MCF 10A (cell line): ENCODE results near the gene HOXA4. TPM values are rescaled to one million over a fixed set of nuclear protein-coding genes. Genes with fewer than 3 reads are reported as not detected.
A peak's percentile ranks its signal among the peaks of the same experiment; 100 is the strongest.

ENCODE experiments used
- BruUV-seq: library from RNA; stranded (reverse); fragments of 400-500 nt; replicated peaks from 2 replicates; lab custom pipeline; 2021; lab: Mats Ljungman, UMichigan
- CTCF ChIA-PET: fragments of 300-600 bp; sonication (Branson Sonifier 250); formaldehyde crosslinking; extraction: SDS; loops from one replicate; lab custom pipeline; 2021; ENCODE audit warnings: antibody characterized with exemption, inconsistent platforms; lab: Yijun Ruan, JAX
- POLR2A ChIA-PET: fragments of 300-600, 350-650 bp; sonication (Branson Sonifier 250); formaldehyde crosslinking; extraction: SDS; loops from one replicate; lab custom pipeline; 2020; ENCODE audit warnings: antibody characterized with exemption, inconsistent platforms; lab: Yijun Ruan, JAX
- DNase-seq: peaks from one replicate; pipeline ENCODE4 v3.0.0-alpha.2; 2018; ENCODE audit not compliant: unreplicated experiment
- H3K27ac Mint-ChIP-seq: one replicate; pipeline ENCODE4 v1.8.0; 2022; ENCODE audit warnings: mild to moderate bottlenecking, low read depth, mixed read lengths; ENCODE audit not compliant: unreplicated experiment
- H3K27me3 Mint-ChIP-seq: one replicate; pipeline ENCODE4 v1.8.0; 2022; ENCODE audit warnings: mixed read lengths; ENCODE audit not compliant: insufficient read depth, unreplicated experiment
- H3K36me3 Mint-ChIP-seq: one replicate; pipeline ENCODE4 v1.8.0; 2022; ENCODE audit warnings: mild to moderate bottlenecking, moderate library complexity, mixed read lengths; ENCODE audit not compliant: insufficient read depth, unreplicated experiment
- H3K4me1 Mint-ChIP-seq: one replicate; pipeline ENCODE4 v1.8.0; 2022; ENCODE audit warnings: mixed read lengths; ENCODE audit not compliant: insufficient read depth, unreplicated experiment
- H3K4me3 Mint-ChIP-seq: one replicate; pipeline ENCODE4 v1.8.0; 2022; ENCODE audit warnings: mild to moderate bottlenecking, moderate library complexity, mixed read lengths; ENCODE audit not compliant: unreplicated experiment
- H3K9me3 Mint-ChIP-seq: one replicate; pipeline ENCODE4 v1.8.0; 2022; ENCODE audit warnings: mixed read lengths; ENCODE audit not compliant: unreplicated experiment
- intact Hi-C: fragments of 100-400 bp; cut with micrococcal nuclease; formaldehyde crosslinking; loops from 2 replicates; pipeline ENCODE4 v1.14.1; 2022
- total RNA-seq: library from RNA; stranded (reverse); gene quantifications from 2 replicates; pipeline ENCODE4 v1.2.3, GENCODE V29; 2022
- TF ChIP-seq, protein P1 (sequence below): fragments of 200-600 bp; IDR thresholded peaks from one replicate; pipeline ENCODE4 v1.8.0; 2022; ENCODE audit warnings: antibody characterized with exemption, mild to moderate bottlenecking; ENCODE audit not compliant: unreplicated experiment

HOXA4 gene
- total RNA-seq, 1 experiment from 2014 or later = 2.6 TPM

DNA sequence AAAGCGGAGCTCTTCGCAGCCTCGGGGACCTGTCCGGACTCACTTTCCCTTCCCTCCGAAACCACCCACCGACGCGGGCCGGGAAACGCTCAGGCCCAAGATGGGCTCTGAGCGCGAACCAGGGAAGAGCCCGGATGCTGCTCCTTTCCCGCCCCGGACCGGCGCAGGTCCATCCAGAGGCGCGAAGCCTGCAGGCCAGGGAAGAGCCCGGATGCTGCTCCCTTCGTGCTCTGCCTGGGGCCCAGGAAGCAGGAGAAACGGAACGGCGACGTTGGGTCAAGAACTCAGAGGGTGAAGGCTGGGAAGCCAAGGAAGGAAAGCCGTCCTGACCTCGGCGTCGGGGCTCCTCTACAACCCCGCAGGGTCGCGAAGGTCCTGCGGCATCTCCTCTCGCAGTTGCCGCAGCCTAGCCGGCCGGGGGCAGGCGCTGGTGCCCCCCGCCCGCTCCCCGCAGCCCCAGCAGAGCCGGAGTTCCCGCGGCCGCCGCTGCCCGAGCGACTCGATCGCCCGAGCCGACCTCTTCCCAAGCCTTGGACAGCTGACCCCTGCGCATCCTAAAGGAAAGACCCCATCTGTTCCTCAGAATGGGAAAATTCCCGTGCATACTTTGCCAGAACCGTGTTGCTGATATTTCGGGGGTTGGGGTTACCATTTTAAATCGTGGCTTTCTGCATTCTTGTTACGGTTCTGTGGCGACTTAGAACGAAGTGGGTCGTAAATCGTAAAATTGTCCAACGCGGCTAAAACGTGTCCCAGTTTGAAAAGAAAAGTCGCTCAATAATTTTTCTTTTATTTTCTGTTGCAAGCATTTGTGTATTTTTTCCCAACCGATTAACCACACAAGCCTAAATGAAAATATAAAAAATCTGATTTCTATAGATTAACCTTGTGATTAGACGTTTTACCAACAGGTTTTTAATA lies 42.3 kb downstream of the HOXA4 start:
- CTCF ChIA-PET = no interaction called here
- H3K4me3 Mint-ChIP-seq = no peak overlapping the region
- peaks cover 2% of the 10 kb centered on the region for H3K4me1 Mint-ChIP-seq
- no peak overlapping the region for H3K27ac Mint-ChIP-seq
- H3K27me3 Mint-ChIP-seq = no peaks in the 10 kb centered on the region
- peaks cover 7% of the 10 kb centered on the region for H3K36me3 Mint-ChIP-seq
- intact Hi-C loops = no loop called here
- DNase-seq = no peak
- no peaks in the 10 kb centered on the region for H3K9me3 Mint-ChIP-seq
- BruUV-seq = no TSS peak
- POLR2A ChIA-PET = no interaction called here
- TF ChIP-seq, protein P1, sequence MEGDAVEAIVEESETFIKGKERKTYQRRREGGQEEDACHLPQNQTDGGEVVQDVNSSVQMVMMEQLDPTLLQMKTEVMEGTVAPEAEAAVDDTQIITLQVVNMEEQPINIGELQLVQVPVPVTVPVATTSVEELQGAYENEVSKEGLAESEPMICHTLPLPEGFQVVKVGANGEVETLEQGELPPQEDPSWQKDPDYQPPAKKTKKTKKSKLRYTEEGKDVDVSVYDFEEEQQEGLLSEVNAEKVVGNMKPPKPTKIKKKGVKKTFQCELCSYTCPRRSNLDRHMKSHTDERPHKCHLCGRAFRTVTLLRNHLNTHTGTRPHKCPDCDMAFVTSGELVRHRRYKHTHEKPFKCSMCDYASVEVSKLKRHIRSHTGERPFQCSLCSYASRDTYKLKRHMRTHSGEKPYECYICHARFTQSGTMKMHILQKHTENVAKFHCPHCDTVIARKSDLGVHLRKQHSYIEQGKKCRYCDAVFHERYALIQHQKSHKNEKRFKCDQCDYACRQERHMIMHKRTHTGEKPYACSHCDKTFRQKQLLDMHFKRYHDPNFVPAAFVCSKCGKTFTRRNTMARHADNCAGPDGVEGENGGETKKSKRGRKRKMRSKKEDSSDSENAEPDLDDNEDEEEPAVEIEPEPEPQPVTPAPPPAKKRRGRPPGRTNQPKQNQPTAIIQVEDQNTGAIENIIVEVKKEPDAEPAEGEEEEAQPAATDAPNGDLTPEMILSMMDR = no peak

DNA sequence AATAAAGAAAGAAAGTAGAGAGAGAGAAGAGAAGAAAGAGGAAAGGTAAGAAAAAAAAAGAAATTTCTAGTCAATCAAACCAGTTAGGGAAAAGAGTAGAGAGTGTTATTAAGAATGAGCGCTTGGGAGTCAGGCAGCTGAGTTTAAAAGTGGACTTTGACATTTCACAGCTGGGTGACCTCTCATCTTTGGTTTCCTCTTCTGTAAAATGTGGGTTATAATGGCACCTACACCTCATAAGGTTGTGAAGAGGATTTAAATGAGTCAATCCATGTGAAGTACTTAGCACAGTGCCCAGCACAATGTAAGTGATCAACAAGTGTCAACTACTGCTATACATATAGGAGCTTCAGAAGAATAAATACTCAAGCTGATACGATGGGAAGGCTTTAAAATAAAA lies 46.9 kb downstream of the HOXA4 start:
- H3K4me1 Mint-ChIP-seq = peaks cover 40% of the 10 kb centered on the region
- H3K9me3 Mint-ChIP-seq = no peaks in the 10 kb centered on the region
- no peak for DNase-seq
- CTCF ChIA-PET = interaction anchor here (0.7 to 1.1 kb wide), 3 partner anchors 9 to 226 kb away, joined by 3 to 8 read pairs (median 3); no protein-coding TSS in a partner anchor
- no TSS peak for BruUV-seq
- H3K27me3 Mint-ChIP-seq = no peaks in the 10 kb centered on the region
- POLR2A ChIA-PET = interaction anchor here (0.6 to 4.7 kb wide), 6 partner anchors 9 to 393 kb away, joined by 3 to 70 read pairs (median 3); partner anchors contain the start of gene HOXA1
- no peak overlapping the region for H3K27ac Mint-ChIP-seq
- TF ChIP-seq, protein P1 = no peak
- H3K36me3 Mint-ChIP-seq = no peaks in the 10 kb centered on the region
- no peak overlapping the region for H3K4me3 Mint-ChIP-seq
- intact Hi-C loops = no loop called here

DNA sequence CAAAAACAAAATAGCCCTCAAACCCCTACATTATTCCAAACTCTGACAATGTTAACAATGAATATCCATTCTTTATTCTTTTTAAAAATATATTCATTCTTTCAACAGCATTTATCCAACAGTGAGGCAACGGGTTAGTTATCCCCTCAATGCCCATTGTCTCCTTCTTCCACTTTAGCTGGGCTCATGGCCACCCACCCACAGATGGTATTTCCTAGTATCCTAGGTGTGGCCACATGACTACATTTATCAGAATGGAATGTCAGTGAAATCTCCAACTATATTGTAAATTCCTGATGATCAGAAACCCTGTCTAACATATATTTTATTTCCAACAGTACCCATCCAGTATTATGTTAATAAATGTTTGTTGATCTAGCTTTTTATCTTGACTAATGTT lies 48.4 kb downstream of the HOXA4 start:
- no peaks in the 10 kb centered on the region for H3K9me3 Mint-ChIP-seq
- intact Hi-C loops = no loop called here
- H3K36me3 Mint-ChIP-seq = no peaks in the 10 kb centered on the region
- DNase-seq = no peak
- no peak overlapping the region for H3K4me3 Mint-ChIP-seq
- no peaks in the 10 kb centered on the region for H3K27me3 Mint-ChIP-seq
- ChIA-PET CTCF (interaction anchor here (0.6 to 1.4 kb wide), 2 partner anchors 48 to 111 kb away, joined by 3 to 4 read pairs; partner anchors contain the start of gene HOXA4), POLR2A (interaction anchor here (0.7 to 4.7 kb wide), 10 partner anchors 8 to 223 kb away, joined by 3 to 70 read pairs (median 5); partner anchors contain the start of gene HOXA1)
- H3K4me1 Mint-ChIP-seq = peaks cover 40% of the 10 kb centered on the region
- BruUV-seq = no TSS peak
- peak overlapping the region; percentile 59 for H3K27ac Mint-ChIP-seq
- TF ChIP-seq, protein P1 = no peak

DNA sequence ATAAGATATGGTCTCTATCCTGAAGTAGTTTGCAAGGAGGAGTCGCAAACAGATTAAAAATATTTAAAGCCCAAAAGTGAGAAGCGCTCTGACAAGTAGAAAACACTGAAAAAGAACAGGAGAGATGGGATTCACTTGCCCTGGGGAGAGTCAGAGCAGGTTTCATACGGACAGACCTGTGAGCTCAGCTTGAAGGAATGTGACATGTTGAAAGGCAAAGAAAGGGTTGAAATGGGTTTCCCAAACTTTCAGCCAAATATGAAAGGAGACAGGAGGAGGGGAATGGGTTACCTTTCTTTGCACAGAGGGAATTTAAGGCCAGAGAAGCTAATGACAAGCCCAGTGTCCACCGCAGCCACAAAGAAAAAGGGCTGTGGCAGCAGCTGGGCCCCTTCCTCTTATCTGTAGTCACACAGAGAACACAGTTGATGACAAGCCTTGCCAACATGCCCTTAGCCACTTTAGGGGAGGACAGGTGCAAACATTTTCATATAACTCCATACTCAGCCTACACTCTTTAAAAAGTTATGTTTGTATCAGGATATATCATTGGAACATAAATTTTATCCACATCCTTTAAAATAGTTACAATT lies 49.6 kb downstream of the HOXA4 start:
- ChIA-PET CTCF (interaction anchor here (0.7 to 1.2 kb wide), 5 partner anchors 9 to 33 kb away, joined by 3 to 4 read pairs (median 3); no protein-coding TSS in a partner anchor), POLR2A (interaction anchor here (0.7 to 4.7 kb wide), 9 partner anchors 10 to 218 kb away, joined by 3 to 70 read pairs (median 6); partner anchors contain the start of gene HOXA1)
- TF ChIP-seq, protein P1 = no peak
- BruUV-seq = TSS peak; percentile 47
- intact Hi-C loops = no loop called here
- peak overlapping the region; percentile 92 for H3K27ac Mint-ChIP-seq
- peaks cover 3% of the 10 kb centered on the region for H3K9me3 Mint-ChIP-seq
- peaks cover 40% of the 10 kb centered on the region for H3K4me1 Mint-ChIP-seq
- no peaks in the 10 kb centered on the region for H3K27me3 Mint-ChIP-seq
- H3K36me3 Mint-ChIP-seq = no peaks in the 10 kb centered on the region
- peak overlapping the region; percentile 11 for H3K4me3 Mint-ChIP-seq
- DNase-seq = peak; percentile 73
